GM12891 (cell line): ENCODE data around the gene NKAIN4.

Experiments used
- POLR2A ChIP-seq: IDR thresholded peaks from 2 replicates; pipeline ENCODE4 v1.6.1; 2011; ENCODE audit warnings: low read depth, low read length, control low read depth
- POLR2AphosphoS5 ChIP-seq: IDR thresholded peaks from 2 replicates; pipeline ENCODE4 v1.6.1; 2011; ENCODE audit warnings: low read depth, low read length, control low read depth
- POU2F2 ChIP-seq: IDR thresholded peaks from 2 replicates; pipeline ENCODE4 v1.6.1; 2011; ENCODE audit warnings: low read depth, mild to moderate bottlenecking, control low read depth, low read length, moderate library complexity
- SPI1 ChIP-seq: IDR thresholded peaks from 2 replicates; pipeline ENCODE4 v1.6.1; 2011; ENCODE audit warnings: low read depth, low read length, control low read depth
- TAF1 ChIP-seq: IDR thresholded peaks from 2 replicates; pipeline ENCODE4 v1.6.1; 2011; ENCODE audit warnings: low read depth, low read length, control low read depth

DNA sequence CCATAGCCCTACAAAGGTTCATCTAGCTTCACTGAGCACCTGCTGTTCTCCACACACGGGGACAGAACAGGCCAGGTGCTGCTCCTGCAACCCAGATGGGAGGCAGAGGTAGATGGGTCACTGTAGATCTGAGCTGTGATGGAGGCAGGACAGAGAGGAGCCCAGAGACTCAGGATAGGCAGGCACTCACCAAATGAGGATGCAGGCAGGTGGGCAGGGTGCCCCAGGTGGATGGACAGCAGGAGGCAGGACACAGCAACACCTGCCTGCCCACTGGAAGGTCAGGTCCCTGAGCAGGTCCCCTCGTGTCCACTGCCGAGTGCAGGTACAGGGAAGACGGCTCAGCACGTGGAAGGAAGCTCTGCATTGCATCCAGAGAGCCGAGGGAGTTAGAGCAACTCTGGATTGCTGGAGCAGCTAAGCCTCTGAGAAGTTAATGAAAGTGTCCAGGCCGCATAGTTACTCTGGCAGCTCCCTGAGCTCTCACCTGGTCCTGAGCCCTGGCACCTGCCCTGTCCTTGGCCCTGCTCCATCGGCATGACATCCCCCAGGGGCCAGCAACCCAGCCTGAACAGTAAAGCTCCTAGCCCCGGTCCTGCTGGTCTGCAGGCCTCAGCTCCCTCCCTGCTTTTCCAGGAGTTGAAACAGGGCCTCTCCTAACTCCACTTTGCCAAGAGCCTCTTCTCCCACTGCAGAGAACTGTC, 33.4 kb downstream of the NKAIN4 start:
- TF ChIP-seq POLR2AphosphoS5: no peak
- TF ChIP-seq TAF1: no peak
- no peak for TF ChIP-seq POLR2A
- TF ChIP-seq POU2F2: no peak
- TF ChIP-seq SPI1: no peak
